Naive B cell (primary cell): Measurements from ENCODE around the gene SDHAF1. TPM values are rescaled to one million over a fixed set of nuclear protein-coding genes. Genes with fewer than 3 reads are reported as not detected.
"Not testable (repeated sequence)": the region's sequence is repeated elsewhere in the genome, so short reads cannot be mapped to it uniquely, and the experiment has no call there.

ENCODE experiments used
- ATAC-seq, 2 donors: fragments of 150-1000 bp; cut with Tn5 transposase; 2 replicates each; pipeline ENCODE4 v1.10.0; 2021; ENCODE audit warnings: low read depth in 2 of 2, mild to moderate bottlenecking in 2 of 2, moderate library complexity in 2 of 2
- DNase-seq: peaks from one replicate; pipeline ENCODE4 v3.0.0; 2022
- H3K27ac Mint-ChIP-seq, 6 donors: one replicate each; pipeline ENCODE4 v1.8.0; 2020 to 2022; ENCODE audit warnings: mild to moderate bottlenecking in 6 of 6, mixed read lengths in 6 of 6, moderate library complexity in 5 of 6, inconsistent platforms in 2 of 6
- H3K27me3 Mint-ChIP-seq, 3 donors: one replicate each; pipeline ENCODE4 v1.8.0; 2021 to 2022; ENCODE audit warnings: mixed read lengths in 3 of 3, mild to moderate bottlenecking in 1 of 3
- H3K36me3 Mint-ChIP-seq, 2 donors: one replicate each; pipeline ENCODE4 v1.8.0; 2020 to 2022; ENCODE audit warnings: mixed read lengths in 2 of 2, inconsistent platforms in 1 of 2, mild to moderate bottlenecking in 1 of 2
- H3K4me1 Mint-ChIP-seq, 3 donors: one replicate each; pipeline ENCODE4 v1.8.0; 2020 to 2022; ENCODE audit warnings: mixed read lengths in 3 of 3, inconsistent platforms in 1 of 3, mild to moderate bottlenecking in 1 of 3, moderate library complexity in 1 of 3
- H3K4me3 Mint-ChIP-seq, 8 donors: one replicate each; pipeline ENCODE4 v1.8.0; 2020 to 2022; ENCODE audit warnings: mild to moderate bottlenecking in 8 of 8, mixed read lengths in 8 of 8, moderate library complexity in 8 of 8, inconsistent platforms in 2 of 8
- H3K9me3 Mint-ChIP-seq, 7 donors: one replicate each; pipeline ENCODE4 v1.8.0; 2020 to 2022; ENCODE audit warnings: mixed read lengths in 7 of 7, mild to moderate bottlenecking in 5 of 7, inconsistent platforms in 2 of 7, moderate library complexity in 1 of 7
- polyA plus RNA-seq, 6 donors: library from polyadenylated mRNA; unstranded; fragments of 300-500 nt; fragmentation: Illumina TruSeq; gene quantifications; one replicate each; pipeline ENCODE4 v1.2.3, GENCODE V29; 2021; ENCODE audit warnings: low read depth in 6 of 6

SDHAF1 gene
- polyA plus RNA-seq, 6 donors from 2014 or later: 30.0 to 58.0 (median 48.8) TPM

DNA sequence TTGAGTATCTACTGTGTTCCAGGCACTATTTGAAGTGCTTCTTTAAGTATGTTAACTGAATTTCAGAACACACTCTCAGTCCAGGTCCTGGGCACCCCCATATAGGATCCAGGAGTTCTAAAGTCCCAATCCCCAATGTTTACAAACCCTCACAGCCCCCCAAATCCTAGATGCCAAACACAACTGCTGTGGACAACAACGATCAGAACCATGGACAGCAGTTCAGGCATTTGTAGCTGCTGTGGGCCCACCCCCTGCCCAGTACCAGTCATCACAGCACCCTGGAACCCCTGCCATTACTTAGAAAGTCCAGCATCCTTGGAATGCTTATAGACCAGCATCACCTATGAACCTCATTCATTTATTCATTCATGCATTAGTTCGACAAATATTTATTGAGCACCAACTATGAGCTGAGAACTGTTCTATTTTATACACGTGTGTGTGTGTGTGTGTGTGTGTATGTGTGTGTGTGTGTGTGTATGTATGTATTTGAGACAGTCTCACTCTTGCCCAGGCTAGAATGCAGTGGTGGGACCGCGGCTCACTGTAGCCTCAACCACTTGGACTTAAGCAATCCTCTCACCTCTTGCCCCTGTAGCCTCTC is 19.3 kb upstream of the SDHAF1 start:
- H3K9me3 Mint-ChIP-seq: no peaks in the 10 kb centered on the region
- DNase-seq: no peak
- no peak overlapping the region for H3K27ac Mint-ChIP-seq
- peaks cover 15 to 48% (median 44%) of the 10 kb centered on the region in 3 donors for H3K27me3 Mint-ChIP-seq
- no peak overlapping the region for H3K4me3 Mint-ChIP-seq
- H3K36me3 Mint-ChIP-seq: no peaks in the 10 kb centered on the region
- H3K4me1 Mint-ChIP-seq: peaks cover 0 to 5% (median 0%) of the 10 kb centered on the region in 3 donors
- no peak for ATAC-seq

DNA sequence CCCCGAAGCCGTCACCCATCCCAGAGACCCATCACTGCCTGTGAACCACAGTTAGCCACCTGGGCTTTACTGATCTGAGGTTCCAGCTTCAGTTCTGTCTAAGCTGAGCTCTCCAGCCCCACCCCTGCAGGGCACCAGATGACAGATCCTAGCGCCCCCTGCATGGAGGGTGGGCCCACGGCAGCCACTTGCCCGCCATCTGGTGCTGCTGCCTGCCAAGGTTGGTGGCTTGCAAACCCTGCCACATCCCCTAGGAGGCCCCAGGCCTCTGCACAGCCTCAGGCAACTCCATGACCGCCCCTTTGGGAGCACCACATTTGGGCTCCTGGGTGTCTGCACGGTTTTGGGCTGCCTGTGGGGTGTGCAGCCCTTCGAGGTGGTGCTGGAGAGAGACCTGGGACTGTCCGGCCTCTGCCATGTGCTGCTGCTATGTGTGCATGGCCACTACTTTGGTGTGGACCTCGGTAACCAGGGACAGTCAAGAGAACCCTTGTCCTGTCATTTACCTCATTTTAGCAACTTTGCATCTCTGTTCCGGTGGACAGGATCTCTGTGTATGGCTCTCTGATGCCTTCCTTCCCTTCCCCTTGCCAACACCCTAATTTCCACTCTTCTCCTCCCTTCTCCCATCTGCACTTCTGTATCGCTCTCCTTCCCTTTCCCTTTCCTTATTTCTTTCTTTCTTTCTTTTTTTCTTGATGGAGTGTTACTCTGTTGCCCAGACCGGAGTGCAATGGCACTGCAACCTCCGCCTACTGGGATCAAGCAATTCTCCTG is 17.4 kb upstream of the SDHAF1 start:
- Mint-ChIP-seq H3K4me3 (no peak overlapping the region), H3K27ac (peak overlapping the region in 1 of 6 donors; percentile 37), H3K9me3 (no peaks in the 10 kb centered on the region), H3K4me1 (peaks cover 0 to 5% (median 0%) of the 10 kb centered on the region in 3 donors), H3K36me3 (no peaks in the 10 kb centered on the region), H3K27me3 (peaks cover 23 to 54% (median 51%) of the 10 kb centered on the region in 3 donors)
- ATAC-seq (peak; percentile 52 to 58), DNase-seq (no peak)

DNA sequence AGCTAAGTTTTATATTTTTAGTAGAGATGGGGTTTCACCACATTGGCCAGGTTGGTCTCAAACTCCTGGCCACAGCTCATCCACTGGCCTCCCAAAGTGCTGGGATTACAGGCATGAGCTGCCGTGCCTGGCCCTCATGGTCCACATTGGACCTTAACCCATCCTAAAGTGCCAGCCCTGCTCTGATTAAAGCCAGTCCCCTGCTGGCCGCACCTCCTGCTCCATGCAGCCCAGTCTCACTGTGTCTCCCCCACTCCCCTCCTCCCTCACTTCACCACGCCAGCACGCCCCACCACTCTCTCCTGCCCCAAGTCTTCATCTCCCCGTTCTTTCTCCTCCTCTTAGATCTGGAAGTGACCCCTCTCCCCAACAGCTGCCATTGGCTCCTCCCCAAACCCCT is 16.7 kb upstream of the SDHAF1 start:
- Mint-ChIP-seq H3K4me1 (peaks cover 0 to 5% (median 0%) of the 10 kb centered on the region in 3 donors), H3K36me3 (no peaks in the 10 kb centered on the region), H3K9me3 (no peaks in the 10 kb centered on the region), H3K4me3 (no peak overlapping the region), H3K27ac (peak overlapping the region in 1 of 6 donors; percentile 37), H3K27me3 (peaks cover 27 to 55% (median 52%) of the 10 kb centered on the region in 3 donors)
- no peak for ATAC-seq
- no peak for DNase-seq

DNA sequence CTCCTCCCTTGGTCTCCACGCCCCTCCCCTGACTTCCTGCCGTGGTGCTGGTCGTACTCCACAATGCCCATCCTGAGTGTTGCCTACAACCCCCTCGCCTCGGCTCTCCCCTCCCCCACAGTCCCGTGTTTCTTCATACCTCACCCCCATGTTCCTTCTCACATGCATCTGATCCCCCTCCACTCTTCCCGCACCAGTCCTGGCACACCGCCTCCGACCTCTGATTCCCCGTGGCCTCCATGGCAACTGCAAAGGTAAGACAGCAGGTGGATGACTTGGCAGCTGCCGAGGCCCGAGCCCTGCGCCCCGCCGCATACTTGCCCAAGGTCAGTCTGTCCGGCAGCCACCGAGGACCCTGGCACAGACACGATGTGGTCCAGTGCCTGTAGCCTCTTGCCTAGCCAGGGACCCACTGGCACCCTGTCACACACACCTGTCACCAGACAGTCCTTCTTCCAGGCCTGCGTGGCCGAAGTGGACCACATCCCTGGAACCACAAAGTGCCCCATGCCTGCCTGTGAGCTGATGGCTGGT is 16.1 kb upstream of the SDHAF1 start:
- Mint-ChIP-seq H3K36me3 (no peaks in the 10 kb centered on the region), H3K27me3 (peaks cover 27 to 60% (median 52%) of the 10 kb centered on the region in 3 donors), H3K4me3 (no peak overlapping the region), H3K9me3 (no peaks in the 10 kb centered on the region), H3K27ac (no peak overlapping the region), H3K4me1 (peaks cover 0 to 6% (median 0%) of the 10 kb centered on the region in 3 donors)
- DNase-seq: no peak
- no peak for ATAC-seq

DNA sequence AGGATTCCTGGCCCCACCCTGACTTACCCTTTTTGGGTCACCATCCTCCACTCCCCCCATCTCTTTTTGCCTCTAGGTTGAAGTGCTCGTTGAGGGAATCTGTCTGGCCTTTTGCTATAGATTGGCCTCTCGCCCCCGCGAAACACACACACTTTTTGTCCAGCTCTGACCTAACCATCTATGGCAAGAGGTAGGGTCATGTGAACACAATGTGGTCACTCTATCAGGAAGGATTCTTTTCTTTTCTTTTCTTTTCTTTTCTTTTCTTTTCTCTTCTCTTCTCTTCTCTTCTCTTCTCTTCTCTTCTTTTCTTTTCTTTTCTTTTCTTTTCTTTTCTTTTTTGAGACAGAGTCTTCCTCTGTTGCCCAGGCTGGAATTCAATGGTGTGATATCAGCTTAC is 14.0 kb upstream of the SDHAF1 start:
- not testable (repeated sequence) for DNase-seq, H3K4me3 Mint-ChIP-seq, ATAC-seq, H3K27ac Mint-ChIP-seq, H3K9me3 Mint-ChIP-seq, H3K36me3 Mint-ChIP-seq, H3K4me1 Mint-ChIP-seq
- H3K27me3 Mint-ChIP-seq: peaks cover 30 to 71% (median 66%) of the 10 kb centered on the region in 3 donors

DNA sequence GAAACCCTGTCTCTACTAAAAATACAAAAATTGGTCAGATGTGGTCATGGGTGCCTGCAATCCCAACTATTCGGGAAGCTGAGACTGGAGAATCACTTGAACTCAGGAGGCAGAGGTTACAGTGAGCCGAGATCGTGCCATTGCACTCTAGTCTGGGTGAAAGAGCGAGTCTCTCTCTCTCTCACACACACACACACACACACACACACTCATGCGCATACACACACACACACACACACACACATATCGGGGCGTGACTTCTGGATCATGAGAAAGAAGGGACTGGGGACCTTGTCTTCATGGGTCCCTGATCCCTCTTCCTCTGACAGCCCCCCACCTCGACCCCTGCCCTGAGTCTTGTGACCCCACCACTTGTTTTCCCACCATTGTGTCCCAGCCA is 11.8 kb upstream of the SDHAF1 start:
- H3K36me3 Mint-ChIP-seq: no peaks in the 10 kb centered on the region
- H3K4me1 Mint-ChIP-seq: peaks cover 10 to 17% (median 13%) of the 10 kb centered on the region in 3 donors
- DNase-seq (no peak), ATAC-seq (no peak)
- H3K4me3 Mint-ChIP-seq: peak overlapping the region in 2 of 8 donors; percentile 30 to 51
- peaks cover 30 to 62% (median 57%) of the 10 kb centered on the region in 3 donors for H3K27me3 Mint-ChIP-seq
- no peak overlapping the region for H3K27ac Mint-ChIP-seq
- H3K9me3 Mint-ChIP-seq: peaks cover 0 to 3% (median 0%) of the 10 kb centered on the region in 7 donors

DNA sequence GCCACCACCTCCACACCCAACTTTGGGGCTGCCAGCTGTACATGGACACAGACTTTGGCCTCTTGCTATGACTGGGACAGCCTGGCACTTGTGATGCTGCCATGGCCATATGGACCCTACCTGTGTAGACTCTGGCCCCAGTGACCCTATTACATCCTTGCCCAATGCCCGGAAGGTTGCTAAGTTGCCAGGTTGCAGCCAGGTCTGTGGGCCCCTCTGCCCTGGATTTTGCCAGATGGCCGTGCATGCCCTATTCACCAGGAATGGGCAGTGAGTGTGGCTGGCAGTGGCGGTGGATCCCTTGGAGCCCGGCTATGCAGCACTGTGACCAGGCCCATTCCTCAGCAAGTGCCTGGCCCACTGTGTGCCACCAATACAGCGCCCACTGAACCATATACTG is 8.9 kb upstream of the SDHAF1 start:
- no peak for DNase-seq
- H3K36me3 Mint-ChIP-seq: no peaks in the 10 kb centered on the region
- H3K27me3 Mint-ChIP-seq: peaks cover 22 to 49% (median 37%) of the 10 kb centered on the region in 3 donors
- H3K27ac Mint-ChIP-seq: no peak overlapping the region
- H3K9me3 Mint-ChIP-seq: peaks cover 0 to 3% (median 0%) of the 10 kb centered on the region in 7 donors
- peak overlapping the region in 7 of 8 donors; percentile 82 to 98 (median 93) for H3K4me3 Mint-ChIP-seq
- no peak for ATAC-seq
- H3K4me1 Mint-ChIP-seq: peaks cover 10 to 13% (median 12%) of the 10 kb centered on the region in 3 donors

GRCh38 chr19:35986664-35987570 is 8.1 kb upstream of the SDHAF1 start:
- peak; percentile 84 to 87 for ATAC-seq
- Mint-ChIP-seq H3K4me1 (peaks cover 10 to 13% (median 12%) of the 10 kb centered on the region in 3 donors), H3K27me3 (peaks cover 19 to 46% (median 33%) of the 10 kb centered on the region in 3 donors), H3K4me3 (peak overlapping the region; percentile 82 to 98 (median 94)), H3K9me3 (peaks cover 0 to 3% (median 0%) of the 10 kb centered on the region in 7 donors), H3K27ac (peak overlapping the region in 4 of 6 donors; percentile 42 to 72 (median 58)), H3K36me3 (no peaks in the 10 kb centered on the region)
- peak; percentile 47 for DNase-seq

DNA sequence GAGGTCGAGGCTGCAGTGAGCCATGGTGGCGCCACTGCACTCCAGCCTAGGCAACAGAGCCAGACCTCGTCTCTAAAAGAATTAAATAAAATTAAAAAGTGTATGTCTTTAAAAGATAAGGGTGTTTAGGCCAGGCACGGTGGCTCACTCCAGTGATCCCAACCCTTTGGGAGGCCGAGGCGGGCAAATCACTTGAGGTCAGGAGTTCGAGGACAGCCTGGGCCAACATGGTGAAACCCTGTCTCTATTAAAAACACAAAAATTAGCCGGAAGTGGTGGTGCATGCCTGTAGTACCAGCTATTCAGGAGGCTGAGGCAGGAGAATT is 7.5 kb upstream of the SDHAF1 start:
- no peak for DNase-seq
- H3K4me3 Mint-ChIP-seq: peak overlapping the region; percentile 78 to 98 (median 88)
- ATAC-seq: no peak
- H3K9me3 Mint-ChIP-seq: peaks cover 0 to 3% (median 0%) of the 10 kb centered on the region in 7 donors
- peaks cover 14 to 42% (median 28%) of the 10 kb centered on the region in 3 donors for H3K27me3 Mint-ChIP-seq
- H3K27ac Mint-ChIP-seq: no peak overlapping the region
- H3K4me1 Mint-ChIP-seq: peaks cover 10 to 13% (median 12%) of the 10 kb centered on the region in 3 donors
- H3K36me3 Mint-ChIP-seq: no peaks in the 10 kb centered on the region

- Mint-ChIP-seq H3K4me3 (peak overlapping the region in 5 of 8 donors; percentile 1 to 82 (median 32)), H3K9me3 (peaks cover 0 to 3% (median 0%) of the 10 kb centered on the region in 7 donors), H3K27ac (peak overlapping the region in 1 of 6 donors; percentile 21), H3K36me3 (no peaks in the 10 kb centered on the region), H3K4me1 (peaks cover 10 to 13% (median 12%) of the 10 kb centered on the region in 3 donors), H3K27me3 (peaks cover 9 to 31% (median 19%) of the 10 kb centered on the region in 3 donors)
- ATAC-seq (no peak), DNase-seq (no peak)
Measured at GRCh38 chr19:35988824-35989223, 6.2 kb upstream of the SDHAF1 start.

DNA sequence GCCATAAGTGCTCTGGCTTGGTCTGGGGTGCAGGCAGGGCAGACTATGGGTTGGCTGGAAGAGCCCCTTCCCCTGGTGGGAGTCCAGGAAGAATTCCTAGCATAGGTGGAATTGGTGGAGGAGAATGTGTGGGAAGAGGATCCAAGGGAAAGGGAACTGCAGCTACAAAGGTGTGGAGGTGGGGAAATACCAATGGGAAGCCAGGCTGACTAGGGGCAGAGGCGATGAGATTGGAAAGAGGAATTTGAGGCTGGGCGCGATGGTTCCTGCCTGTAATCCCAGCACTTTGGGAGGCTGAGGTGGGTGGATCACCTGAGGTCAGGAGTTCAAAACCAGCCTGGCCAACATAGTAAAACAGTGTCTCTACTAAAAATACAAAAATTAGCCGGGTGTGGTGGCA is 4.8 kb upstream of the SDHAF1 start:
- Mint-ChIP-seq H3K4me3 (peak overlapping the region in 1 of 8 donors; percentile 67), H3K36me3 (no peaks in the 10 kb centered on the region), H3K27ac (no peak overlapping the region), H3K27me3 (peaks cover 3 to 18% (median 6%) of the 10 kb centered on the region in 3 donors), H3K4me1 (peaks cover 12 to 21% (median 20%) of the 10 kb centered on the region in 3 donors), H3K9me3 (peaks cover 0 to 2% (median 0%) of the 10 kb centered on the region in 7 donors)
- no peak for DNase-seq
- no peak for ATAC-seq

DNA sequence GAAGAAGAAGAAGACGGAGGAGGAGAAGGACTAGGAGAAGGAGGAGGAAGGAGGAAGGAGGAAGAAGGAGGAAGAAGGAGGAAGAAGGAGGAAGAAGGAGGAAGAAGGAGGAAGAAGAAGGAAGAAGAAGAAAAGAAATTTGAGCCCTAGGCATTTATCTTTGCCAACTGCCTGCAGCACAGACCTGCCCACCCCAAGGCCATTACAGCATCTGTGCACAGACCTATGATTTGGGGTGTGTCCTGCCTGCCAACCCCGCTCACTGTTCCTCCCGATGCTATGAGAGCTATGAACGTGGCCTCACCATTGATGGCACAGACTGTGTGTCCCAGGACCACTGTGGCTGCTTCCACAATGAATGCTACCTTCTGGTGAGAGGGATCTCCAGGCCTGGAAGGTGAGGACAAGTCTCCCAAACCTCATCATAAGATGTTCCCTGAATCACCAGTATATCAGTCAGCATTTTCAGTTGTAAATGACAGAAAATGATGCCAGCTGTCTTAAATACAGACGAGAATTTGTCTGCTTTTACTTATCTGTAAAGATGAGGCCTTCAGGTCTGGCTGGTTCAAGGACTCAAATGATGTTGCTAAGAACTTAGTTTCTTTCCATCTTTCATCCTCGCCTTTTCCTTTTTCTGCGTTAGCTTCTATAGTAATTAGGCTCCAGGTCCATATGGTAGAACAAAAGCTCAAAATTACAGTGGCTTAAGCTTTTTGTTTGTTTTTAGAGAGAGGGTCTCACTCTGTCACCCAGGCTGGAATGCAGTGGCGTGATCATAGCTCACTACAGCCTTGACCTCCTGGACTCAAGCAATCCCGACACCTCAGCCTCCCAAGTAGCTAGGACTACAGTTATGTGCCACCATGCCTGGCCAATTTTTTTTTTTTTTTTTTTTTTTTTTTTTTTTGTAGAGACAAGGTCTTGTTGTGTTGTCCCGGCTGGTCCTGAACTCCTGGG is 3.9 kb upstream of the SDHAF1 start:
- Mint-ChIP-seq H3K4me3 (peak overlapping the region in 1 of 8 donors; percentile 94), H3K27me3 (peaks cover 0 to 9% (median 0%) of the 10 kb centered on the region in 3 donors), H3K9me3 (no peaks in the 10 kb centered on the region), H3K27ac (no peak overlapping the region), H3K4me1 (peaks cover 18 to 27% (median 26%) of the 10 kb centered on the region in 3 donors), H3K36me3 (no peaks in the 10 kb centered on the region)
- DNase-seq (no peak), ATAC-seq (no peak)
